Measurements from ENCODE around the gene ARL6IP4. TPM values are rescaled to one million over a fixed set of nuclear protein-coding genes. Genes with fewer than 3 reads are reported as not detected.

The ARL6IP4 gene
- total RNA-seq, 1 donor from 2014 or later = 155 TPM

- H3K4me1 Mint-ChIP-seq (ENCODE audit: low read depth) = peaks cover 30% of the 10 kb centered on the region
- peaks cover 19% of the 10 kb centered on the region for H3K36me3 Mint-ChIP-seq (ENCODE audit: low read depth)
- no peak overlapping the region for H3K27ac Mint-ChIP-seq
- intact Hi-C loops (cut with micrococcal nuclease) = no loop called here
- no peak for DNase-seq (ENCODE audit: low spot score)
- H3K27me3 Mint-ChIP-seq (ENCODE audit: insufficient read depth) = no peaks in the 10 kb centered on the region
- no peak overlapping the region for H3K4me3 Mint-ChIP-seq
- no peaks in the 10 kb centered on the region for H3K9me3 Mint-ChIP-seq
Observed at GRCh38 chr12:122985338-122986257, 5.1 kb downstream of the ARL6IP4 start.

GRCh38 chr12:122986258-122986871, 5.9 kb downstream of the ARL6IP4 start:
- H3K27ac Mint-ChIP-seq = no peak overlapping the region
- H3K4me1 Mint-ChIP-seq (ENCODE audit: low read depth) = peaks cover 30% of the 10 kb centered on the region
- no peaks in the 10 kb centered on the region for H3K27me3 Mint-ChIP-seq (ENCODE audit: insufficient read depth)
- no peak for DNase-seq (ENCODE audit: low spot score)
- no peaks in the 10 kb centered on the region for H3K9me3 Mint-ChIP-seq
- peaks cover 16% of the 10 kb centered on the region for H3K36me3 Mint-ChIP-seq (ENCODE audit: low read depth)
- intact Hi-C loops (cut with micrococcal nuclease) = no loop called here
- no peak overlapping the region for H3K4me3 Mint-ChIP-seq

- no peak for DNase-seq (ENCODE audit: low spot score)
- Mint-ChIP-seq H3K9me3 (no peaks in the 10 kb centered on the region), H3K27me3 (ENCODE audit: insufficient read depth) (no peaks in the 10 kb centered on the region), H3K4me1 (ENCODE audit: low read depth) (peaks cover 21% of the 10 kb centered on the region), H3K4me3 (no peak overlapping the region), H3K27ac (no peak overlapping the region), H3K36me3 (ENCODE audit: low read depth) (peaks cover 12% of the 10 kb centered on the region)
- intact Hi-C loops (cut with micrococcal nuclease) = no loop called here
Observed at GRCh38 chr12:122987086-122987951, 6.8 kb downstream of the ARL6IP4 start.

GRCh38 chr12:122988036-122988435, 7.6 kb downstream of the ARL6IP4 start:
- Mint-ChIP-seq H3K4me3 (no peak overlapping the region), H3K27ac (no peak overlapping the region), H3K9me3 (no peaks in the 10 kb centered on the region), H3K4me1 (ENCODE audit: low read depth) (peaks cover 17% of the 10 kb centered on the region), H3K36me3 (ENCODE audit: low read depth) (peaks cover 11% of the 10 kb centered on the region), H3K27me3 (ENCODE audit: insufficient read depth) (no peaks in the 10 kb centered on the region)
- no peak for DNase-seq (ENCODE audit: low spot score)
- intact Hi-C loops (cut with micrococcal nuclease) = no loop called here

- Mint-ChIP-seq H3K4me3 (no peak overlapping the region), H3K9me3 (no peaks in the 10 kb centered on the region), H3K27me3 (ENCODE audit: insufficient read depth) (no peaks in the 10 kb centered on the region), H3K27ac (no peak overlapping the region), H3K36me3 (ENCODE audit: low read depth) (peaks cover 7% of the 10 kb centered on the region), H3K4me1 (ENCODE audit: low read depth) (peaks cover 19% of the 10 kb centered on the region)
- intact Hi-C loops (cut with micrococcal nuclease) = no loop called here
- no peak for DNase-seq (ENCODE audit: low spot score)
Observed at GRCh38 chr12:122988612-122989212, 8.2 kb downstream of the ARL6IP4 start.

GRCh38 chr12:122989225-122989839, 8.9 kb downstream of the ARL6IP4 start:
- peaks cover 7% of the 10 kb centered on the region for H3K36me3 Mint-ChIP-seq (ENCODE audit: low read depth)
- DNase-seq (ENCODE audit: low spot score) = no peak
- intact Hi-C loops (cut with micrococcal nuclease) = no loop called here
- H3K27me3 Mint-ChIP-seq (ENCODE audit: insufficient read depth) = no peaks in the 10 kb centered on the region
- H3K9me3 Mint-ChIP-seq = no peaks in the 10 kb centered on the region
- H3K27ac Mint-ChIP-seq = no peak overlapping the region
- peaks cover 12% of the 10 kb centered on the region for H3K4me1 Mint-ChIP-seq (ENCODE audit: low read depth)
- H3K4me3 Mint-ChIP-seq = no peak overlapping the region

GRCh38 chr12:122989874-122990419, 9.5 kb downstream of the ARL6IP4 start:
- H3K4me1 Mint-ChIP-seq (ENCODE audit: low read depth) = peaks cover 8% of the 10 kb centered on the region
- intact Hi-C loops (cut with micrococcal nuclease) = no loop called here
- no peak overlapping the region for H3K27ac Mint-ChIP-seq
- H3K27me3 Mint-ChIP-seq (ENCODE audit: insufficient read depth) = no peaks in the 10 kb centered on the region
- no peak overlapping the region for H3K4me3 Mint-ChIP-seq
- H3K36me3 Mint-ChIP-seq (ENCODE audit: low read depth) = peaks cover 5% of the 10 kb centered on the region
- DNase-seq (ENCODE audit: low spot score) = no peak
- H3K9me3 Mint-ChIP-seq = no peaks in the 10 kb centered on the region

- H3K27ac Mint-ChIP-seq = no peak overlapping the region
- H3K9me3 Mint-ChIP-seq = no peaks in the 10 kb centered on the region
- no peak overlapping the region for H3K4me3 Mint-ChIP-seq
- no peak for DNase-seq (ENCODE audit: low spot score)
- no peaks in the 10 kb centered on the region for H3K27me3 Mint-ChIP-seq (ENCODE audit: insufficient read depth)
- no peaks in the 10 kb centered on the region for H3K36me3 Mint-ChIP-seq (ENCODE audit: low read depth)
- intact Hi-C loops (cut with micrococcal nuclease) = no loop called here
- H3K4me1 Mint-ChIP-seq (ENCODE audit: low read depth) = peaks cover 7% of the 10 kb centered on the region
Observed at GRCh38 chr12:122990561-122990960, 10.1 kb downstream of the ARL6IP4 start.

GRCh38 chr12:122990961-122991622, 10.6 kb downstream of the ARL6IP4 start:
- Mint-ChIP-seq H3K4me1 (ENCODE audit: low read depth) (peaks cover 7% of the 10 kb centered on the region), H3K27ac (no peak overlapping the region), H3K4me3 (no peak overlapping the region), H3K27me3 (ENCODE audit: insufficient read depth) (no peaks in the 10 kb centered on the region), H3K36me3 (ENCODE audit: low read depth) (no peaks in the 10 kb centered on the region), H3K9me3 (no peaks in the 10 kb centered on the region)
- no peak for DNase-seq (ENCODE audit: low spot score)
- intact Hi-C loops (cut with micrococcal nuclease) = no loop called here

- no peak for DNase-seq (ENCODE audit: low spot score)
- H3K36me3 Mint-ChIP-seq (ENCODE audit: low read depth) = no peaks in the 10 kb centered on the region
- H3K27me3 Mint-ChIP-seq (ENCODE audit: insufficient read depth) = no peaks in the 10 kb centered on the region
- peaks cover 7% of the 10 kb centered on the region for H3K4me1 Mint-ChIP-seq (ENCODE audit: low read depth)
- H3K9me3 Mint-ChIP-seq = no peaks in the 10 kb centered on the region
- no peak overlapping the region for H3K4me3 Mint-ChIP-seq
- H3K27ac Mint-ChIP-seq = no peak overlapping the region
- intact Hi-C loops (cut with micrococcal nuclease) = no loop called here
Observed at GRCh38 chr12:122991623-122992275, 11.3 kb downstream of the ARL6IP4 start.

- H3K9me3 Mint-ChIP-seq = no peaks in the 10 kb centered on the region
- no peaks in the 10 kb centered on the region for H3K36me3 Mint-ChIP-seq (ENCODE audit: low read depth)
- H3K27me3 Mint-ChIP-seq (ENCODE audit: insufficient read depth) = no peaks in the 10 kb centered on the region
- intact Hi-C loops (cut with micrococcal nuclease) = no loop called here
- H3K27ac Mint-ChIP-seq = no peak overlapping the region
- H3K4me3 Mint-ChIP-seq = no peak overlapping the region
- no peak for DNase-seq (ENCODE audit: low spot score)
- peaks cover 7% of the 10 kb centered on the region for H3K4me1 Mint-ChIP-seq (ENCODE audit: low read depth)
Observed at GRCh38 chr12:122992386-122992785, 11.9 kb downstream of the ARL6IP4 start.
